ENCODE results near the gene GPR160.
"Not testable (repeated sequence)": the region's sequence is repeated elsewhere in the genome, so short reads cannot be mapped to it uniquely, and the experiment has no call there.

GPR160 gene

DNA sequence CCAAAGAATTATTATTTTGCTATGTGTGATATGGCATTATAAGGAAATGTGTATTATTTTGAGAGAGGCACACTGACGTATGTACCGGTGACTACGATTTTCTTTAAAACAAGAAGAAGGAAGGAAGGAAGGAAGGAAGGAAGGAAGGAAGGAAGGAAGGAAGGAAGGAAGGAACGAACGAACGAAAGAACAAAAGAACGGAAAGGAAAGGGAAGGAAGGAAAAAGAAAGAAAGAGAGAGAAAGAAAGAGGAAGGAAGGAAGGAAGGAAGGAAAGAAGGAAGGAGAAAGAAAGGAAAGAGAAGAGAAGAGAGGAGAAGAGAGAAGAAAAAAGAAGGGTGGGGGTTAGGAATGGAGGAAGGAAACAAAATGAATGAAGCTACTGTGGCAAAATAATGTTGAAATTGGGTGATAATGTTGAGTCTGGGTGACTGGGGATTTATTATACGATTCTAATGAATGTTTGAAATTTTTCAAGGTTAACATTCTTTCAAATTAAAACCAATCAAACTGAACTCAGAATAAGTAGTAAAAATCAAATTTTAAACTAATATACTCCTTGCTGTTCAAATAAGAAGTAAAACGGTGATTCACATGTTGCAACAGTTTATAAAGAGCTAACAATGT lies 73.5 kb downstream of the GPR160 start:
- DNase-seq (ENCODE audit: low spot score): no peak

DNA sequence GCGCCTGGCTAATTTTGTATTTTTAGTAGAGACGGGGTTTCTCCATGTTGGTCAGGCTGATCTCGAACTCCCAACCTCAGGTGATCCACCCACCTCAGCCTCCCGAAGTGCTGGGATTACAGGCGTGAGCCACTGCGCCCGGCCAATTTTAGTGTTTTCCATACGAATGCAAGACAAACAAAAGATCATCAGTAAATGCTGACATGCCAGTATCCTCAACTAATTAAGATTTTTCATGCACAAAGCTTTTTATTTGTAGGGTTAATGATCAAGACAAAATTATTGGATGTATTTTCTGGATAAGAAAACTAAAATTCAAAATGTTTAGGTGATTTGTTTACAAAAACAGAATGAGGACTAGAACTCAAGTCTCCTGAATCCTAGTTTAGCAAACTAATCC lies 76.4 kb downstream of the GPR160 start:
- not testable (repeated sequence) for DNase-seq (ENCODE audit: low spot score)

DNA sequence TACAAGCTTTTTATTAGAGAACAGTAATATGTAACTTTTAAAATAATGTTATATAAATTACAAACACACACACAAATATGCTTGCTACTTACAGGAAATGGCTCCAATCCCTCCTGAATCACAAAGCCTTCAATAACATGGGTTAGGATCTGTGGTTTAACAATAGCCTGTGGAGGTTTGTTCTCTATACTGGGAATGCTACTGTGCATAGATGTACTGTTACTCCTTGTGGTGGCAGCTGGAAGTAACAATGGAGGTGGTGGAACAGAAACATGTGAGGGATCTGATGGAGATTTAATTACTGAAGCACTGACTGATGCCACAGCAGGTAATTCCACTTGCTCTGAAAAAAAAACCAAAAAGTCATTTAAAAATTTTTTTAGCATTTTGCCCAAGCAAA lies 79.3 kb downstream of the GPR160 start:
- no peak for DNase-seq (ENCODE audit: low spot score)

DNA sequence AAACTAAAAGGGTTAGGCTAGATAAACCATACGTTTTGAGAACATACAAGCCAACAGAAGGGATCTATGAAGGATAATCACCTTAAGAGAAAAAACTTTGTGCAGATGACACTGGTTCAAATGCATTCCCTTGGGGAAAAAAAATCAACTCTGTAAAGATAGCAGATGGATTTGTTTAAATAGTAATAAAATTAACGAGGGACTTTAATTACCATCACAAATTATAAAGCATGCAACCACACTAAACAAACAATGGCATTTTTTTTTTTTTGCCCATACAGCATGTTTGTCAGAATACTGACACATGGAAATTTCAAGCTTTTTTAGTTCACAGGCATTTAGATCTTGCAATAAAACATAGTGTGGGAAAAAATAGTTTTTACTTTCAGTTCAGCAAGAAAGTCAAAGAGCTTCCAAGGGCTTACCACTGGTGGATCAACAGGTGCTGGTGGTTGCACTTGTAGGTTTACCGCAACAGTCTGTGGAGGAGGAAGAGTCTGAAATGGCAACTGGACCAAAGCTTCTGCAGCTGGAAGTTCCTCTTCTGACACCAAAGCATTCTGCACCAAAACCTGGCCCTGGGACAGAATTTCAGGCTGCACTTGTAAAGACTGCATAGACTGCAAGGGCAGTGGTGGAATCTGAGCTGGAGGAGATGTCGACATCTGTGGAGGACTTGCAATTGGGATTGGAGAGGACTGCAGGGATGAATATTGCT lies 90.6 kb downstream of the GPR160 start:
- no peak for DNase-seq (ENCODE audit: low spot score)

DNA sequence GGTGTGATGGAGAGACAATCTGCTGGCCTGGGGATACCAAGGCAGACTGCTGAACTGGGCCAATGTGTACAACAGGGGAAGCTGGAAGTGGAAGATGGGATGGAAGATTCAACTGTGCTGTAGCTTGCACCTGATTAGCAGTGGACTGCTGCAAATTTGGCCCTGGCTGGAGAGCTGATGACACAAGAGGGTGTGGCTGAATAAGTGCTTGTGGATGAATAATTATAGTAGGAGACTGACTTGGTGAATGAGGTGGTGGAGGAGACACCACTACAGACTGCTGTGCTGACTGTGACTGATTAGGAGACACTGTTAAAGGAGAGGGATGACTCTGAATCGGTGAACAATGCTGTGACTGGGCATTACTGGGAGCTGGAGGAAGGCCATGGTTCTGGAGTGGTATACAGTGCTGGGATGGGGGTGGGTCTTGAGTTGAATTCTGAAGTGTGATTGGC lies 91.2 kb downstream of the GPR160 start:
- DNase-seq (ENCODE audit: low spot score): no peak

DNA sequence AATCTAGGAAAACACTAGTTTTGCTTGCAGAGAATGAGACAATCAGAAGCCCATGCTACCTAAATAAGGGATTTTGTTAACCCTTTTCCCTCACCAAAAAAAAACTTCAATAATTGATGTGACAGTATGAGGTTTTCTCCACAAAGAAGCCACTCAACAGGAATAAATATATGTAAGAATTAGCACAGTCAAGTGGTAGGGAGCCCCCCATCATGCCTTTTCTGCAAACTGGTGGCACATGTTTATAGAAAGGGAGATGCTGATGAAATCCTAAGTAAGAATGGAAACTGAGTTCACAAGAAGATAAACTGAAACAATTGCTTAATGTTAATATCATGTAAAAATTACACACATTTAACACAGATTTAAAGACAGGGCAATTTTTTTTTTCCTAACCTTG lies 92.7 kb downstream of the GPR160 start:
- DNase-seq (ENCODE audit: low spot score): no peak

DNA sequence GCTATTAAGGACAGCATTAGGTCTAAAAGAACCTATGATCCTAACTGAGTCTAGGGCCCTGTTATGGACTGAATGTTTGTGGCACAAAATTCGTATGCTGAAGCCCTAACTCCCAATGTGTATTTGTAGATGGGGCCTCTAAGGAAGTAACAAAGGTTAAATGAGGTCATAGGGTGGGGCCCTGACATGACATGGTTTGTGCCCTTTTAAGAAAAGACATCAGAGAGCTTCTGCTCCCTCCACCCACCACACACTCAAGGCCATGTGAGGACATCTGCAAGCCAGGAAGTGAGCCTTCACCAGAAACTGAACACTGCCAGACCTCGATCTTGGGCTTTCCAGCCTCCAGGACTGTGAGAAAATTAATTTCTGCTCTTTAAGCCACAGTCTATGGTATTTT lies 94.5 kb downstream of the GPR160 start:
- no peak for DNase-seq (ENCODE audit: low spot score)

All from hematopoietic multipotent progenitor cell treated with erythropoietin and hydrocortisone succinate and interleukin-3 and kit ligand, for 17 days (in vitro differentiated cells).